ENCODE results near the gene PTDSS2.

The PTDSS2 gene

DNA sequence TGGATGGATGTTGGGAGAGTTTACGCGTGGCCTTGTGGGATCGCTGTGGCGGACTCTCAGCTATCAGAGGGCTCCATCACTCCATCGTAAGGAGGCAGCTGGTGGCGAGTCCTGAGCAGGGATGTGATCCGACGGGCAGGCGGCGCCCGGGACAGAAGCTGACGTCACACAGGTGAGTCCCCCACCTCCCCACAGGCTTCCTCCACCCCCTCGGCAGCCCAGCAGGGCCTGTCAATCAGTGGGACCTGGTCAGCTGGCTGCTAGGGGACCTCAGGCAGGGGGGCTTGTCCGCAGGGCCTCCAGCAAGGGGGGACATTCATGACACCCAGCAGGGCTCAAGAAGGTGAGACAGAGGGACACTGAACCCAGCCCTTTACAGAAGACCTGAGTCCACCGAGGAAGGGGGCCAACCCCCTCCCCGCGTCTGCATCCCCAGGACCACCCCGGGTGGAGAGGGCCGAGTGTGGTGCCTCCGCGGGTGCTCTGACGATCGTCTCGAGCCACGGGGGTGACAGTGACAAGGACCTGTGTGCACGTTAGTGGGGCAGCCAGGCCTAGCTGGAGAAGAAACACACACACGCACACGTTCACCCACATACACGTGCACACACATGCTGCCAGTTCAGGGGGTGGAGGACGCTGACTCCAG, 78.2 kb downstream of the PTDSS2 start:
- no peak overlapping the region for H3K4me3 ChIP-seq (ENCODE audit: low read depth, low read length)

DNA sequence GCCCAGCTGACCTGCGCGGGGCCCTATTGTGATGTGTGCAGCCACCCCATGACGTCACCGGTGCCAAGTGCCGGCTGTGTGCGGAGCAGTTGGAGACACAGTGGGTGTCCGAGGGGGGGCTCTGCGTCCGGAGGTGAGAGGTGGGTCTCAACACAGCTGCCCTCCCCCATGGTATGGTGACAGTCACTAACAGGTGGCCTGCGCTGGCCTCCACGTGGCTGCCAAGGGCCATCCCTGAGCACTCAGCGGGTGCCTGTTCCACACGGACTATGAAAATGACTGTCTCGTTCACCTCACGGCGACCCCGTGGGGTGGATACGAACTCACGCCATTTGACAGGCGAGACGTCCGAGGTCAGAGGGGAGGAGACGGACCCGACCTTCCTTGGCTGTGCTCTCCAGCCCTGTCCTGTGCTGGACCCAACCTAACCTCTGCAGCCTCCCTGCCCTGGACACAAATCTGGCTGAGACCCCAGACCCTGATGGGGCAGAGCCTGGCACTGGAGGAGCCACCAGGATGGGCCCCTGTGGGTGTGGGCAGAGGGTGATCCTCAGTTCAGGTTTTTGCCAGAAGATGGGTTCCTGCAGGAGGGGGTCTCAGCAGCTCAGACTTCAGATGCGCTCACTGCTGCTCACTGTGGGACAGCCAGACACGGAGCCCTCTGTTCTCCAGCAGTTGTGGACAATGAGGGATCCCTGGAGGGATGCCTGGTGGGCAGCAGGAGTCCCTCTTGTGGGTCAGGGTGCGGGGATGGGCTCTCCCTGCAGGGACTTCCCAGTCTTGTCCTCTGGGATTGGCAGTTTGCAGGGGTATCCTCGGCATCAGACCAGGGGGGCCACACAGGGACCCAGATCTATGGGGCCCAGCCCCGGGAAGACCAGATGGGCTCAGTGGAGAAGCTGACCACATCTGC, 79.0 kb downstream of the PTDSS2 start:
- H3K4me3 ChIP-seq (ENCODE audit: low read depth, low read length), result no peak overlapping the region

DNA sequence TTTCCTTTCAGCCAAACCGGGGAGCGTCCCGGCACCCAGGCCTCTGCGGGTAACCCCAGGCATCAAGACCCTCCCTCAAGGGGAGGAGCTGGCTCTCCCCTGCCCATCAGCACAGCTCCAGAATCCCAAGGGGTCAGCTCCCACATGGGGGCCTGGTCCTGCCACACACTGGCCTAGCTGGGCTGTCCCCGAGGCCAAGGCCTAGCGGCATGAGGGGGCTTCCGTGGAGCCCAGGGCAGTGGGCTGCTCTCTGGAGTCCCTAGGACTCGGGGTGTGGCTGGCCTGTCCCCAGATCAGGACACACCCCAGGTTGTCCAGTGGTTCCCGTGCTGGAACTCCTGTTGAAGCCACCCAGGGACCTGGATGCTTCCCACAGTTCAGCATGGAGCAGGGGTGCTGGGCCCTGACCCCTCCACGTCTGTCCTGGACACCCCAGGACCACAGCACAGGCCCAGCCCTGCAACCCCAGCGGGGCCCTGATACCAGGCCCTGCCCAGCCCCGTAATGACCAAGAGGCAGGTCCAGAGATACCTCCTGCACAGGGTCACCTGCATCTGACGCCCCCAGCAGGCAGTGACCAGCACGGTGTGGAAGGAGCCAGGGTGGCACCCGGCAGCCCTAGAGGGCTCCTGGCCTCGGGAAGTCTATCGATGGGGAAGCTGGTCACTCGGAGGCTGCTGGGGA, 79.8 kb downstream of the PTDSS2 start:
- no peak overlapping the region for H3K4me3 ChIP-seq (ENCODE audit: low read depth, low read length)

DNA sequence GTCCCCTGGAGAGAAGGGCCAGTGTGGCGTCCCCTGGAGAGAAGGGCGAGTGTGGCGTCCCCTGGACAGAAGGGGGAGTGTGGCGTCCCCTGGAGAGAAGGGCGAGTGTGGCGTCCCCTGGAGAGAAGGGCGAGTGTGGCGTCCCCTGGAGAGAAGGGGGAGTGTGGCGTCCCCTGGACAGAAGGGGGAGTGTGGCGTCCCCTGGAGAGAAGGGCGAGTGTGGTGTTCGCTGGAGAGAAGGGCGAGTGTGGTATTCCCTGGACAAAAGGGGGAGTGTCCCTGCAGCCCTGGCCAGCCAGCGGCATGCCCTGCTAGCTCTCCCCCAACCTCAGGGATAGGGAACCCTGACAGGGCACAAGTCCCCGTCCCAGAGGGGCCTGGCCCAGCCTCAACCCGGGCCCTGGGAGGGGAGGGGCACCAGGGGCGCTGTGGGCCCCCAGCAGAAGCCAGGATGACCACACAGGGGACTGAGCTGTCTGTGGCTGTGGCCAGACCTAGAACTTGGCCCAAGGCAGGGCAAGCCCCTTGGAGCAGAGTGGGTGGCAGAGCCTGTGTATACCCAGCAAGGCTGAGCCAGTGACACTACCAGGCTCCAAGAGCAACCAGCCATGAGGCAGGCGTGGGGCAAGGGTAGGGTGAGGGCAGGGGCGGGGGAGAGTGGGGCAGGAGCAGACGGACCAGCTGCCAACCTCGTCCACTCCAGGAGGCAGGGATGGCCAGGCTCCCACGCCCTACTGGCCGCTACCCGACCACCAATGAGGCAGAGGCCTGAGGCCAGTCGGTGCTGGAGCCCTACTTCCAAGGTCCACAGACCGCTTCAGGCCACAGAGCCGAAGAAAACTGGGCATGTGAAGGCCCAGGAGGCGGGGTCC, 81.1 kb downstream of the PTDSS2 start:
- no peak overlapping the region for H3K4me3 ChIP-seq (ENCODE audit: low read depth, low read length)

DNA sequence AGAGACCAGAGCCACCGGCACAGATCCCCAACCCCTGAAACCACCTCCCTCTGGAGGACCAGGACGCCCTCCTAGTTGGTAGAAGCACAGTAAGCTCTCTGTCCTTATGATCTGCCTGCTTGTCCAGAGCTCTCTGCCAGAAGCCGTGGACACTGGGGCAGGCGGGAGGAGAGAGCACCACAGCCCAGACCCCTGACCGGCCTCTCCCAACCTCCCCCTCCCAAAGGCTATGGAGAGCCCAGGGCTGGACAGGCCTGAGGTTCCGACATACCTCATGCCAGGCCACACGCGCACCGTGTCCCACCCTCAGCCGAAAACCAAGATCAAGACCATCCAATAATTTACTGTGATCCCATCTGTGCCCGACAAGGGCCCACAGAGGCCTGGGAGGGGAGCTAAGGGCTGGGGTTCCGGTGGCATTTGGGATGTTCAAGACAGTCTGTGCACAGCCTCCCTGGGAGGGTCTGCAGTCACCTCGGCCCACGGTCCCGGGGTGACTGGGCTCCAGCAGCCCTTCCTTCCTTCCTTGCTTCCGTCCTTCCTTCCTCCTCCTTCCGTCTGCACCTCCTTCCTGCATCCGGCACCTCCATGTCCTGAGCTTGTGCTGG, 81.9 kb downstream of the PTDSS2 start:
- H3K4me3 ChIP-seq (ENCODE audit: low read depth, low read length), result no peak overlapping the region

DNA sequence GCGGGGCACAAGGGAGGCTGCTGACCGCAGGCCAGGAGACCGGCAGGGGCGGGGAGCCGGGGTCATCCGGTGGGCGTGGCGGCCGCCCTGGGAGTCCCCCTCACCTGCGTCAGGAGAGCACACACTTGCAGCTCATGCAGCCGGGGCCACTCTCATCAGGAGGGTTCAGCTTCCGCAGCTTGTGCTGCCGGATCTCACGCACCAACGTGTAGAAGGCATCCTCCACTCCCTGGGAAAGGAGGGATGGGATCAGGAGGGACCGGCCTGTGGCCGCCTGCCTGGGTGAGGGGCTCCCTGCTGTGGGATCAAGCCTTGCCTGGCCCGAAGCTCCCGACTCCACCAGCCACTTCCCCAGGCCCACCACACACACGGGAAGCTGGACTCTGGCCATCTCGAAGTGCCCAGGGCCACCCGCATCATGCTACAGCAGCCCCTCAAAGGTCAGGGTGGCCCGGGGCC, 82.5 kb downstream of the PTDSS2 start:
- no peak overlapping the region for H3K4me3 ChIP-seq (ENCODE audit: low read depth, low read length)

DNA sequence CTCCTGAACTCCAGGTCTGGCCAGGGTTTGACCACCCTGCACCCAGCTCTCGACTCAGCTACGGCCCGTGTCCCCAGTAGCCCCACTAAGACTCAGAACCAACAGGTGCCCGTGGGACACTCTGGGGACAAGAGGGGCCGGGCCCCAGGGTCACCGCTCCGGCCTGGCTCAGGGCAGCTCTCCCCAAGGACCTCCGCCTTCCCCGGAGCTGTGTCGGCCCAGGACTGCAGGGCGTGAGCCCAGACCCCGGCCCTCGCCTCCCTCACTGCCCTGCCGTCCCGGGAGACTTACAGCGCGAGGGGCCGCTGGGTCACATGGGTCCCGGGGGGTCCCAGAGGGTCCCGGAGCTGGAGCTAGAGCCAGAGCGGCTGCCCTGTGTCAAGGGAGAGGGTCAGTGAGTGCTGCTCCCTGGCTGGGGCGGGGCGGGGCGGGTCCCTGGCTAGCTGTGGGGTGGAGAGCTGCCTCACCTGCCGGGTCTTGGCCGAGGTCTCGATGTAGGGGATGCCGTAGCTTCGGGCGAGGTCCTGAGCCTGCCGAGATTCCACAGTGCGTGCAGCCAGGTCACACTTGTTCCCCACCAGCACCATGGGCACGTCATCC, 83.0 kb downstream of the PTDSS2 start:
- H3K4me3 ChIP-seq (ENCODE audit: low read depth, low read length), result no peak overlapping the region

DNA sequence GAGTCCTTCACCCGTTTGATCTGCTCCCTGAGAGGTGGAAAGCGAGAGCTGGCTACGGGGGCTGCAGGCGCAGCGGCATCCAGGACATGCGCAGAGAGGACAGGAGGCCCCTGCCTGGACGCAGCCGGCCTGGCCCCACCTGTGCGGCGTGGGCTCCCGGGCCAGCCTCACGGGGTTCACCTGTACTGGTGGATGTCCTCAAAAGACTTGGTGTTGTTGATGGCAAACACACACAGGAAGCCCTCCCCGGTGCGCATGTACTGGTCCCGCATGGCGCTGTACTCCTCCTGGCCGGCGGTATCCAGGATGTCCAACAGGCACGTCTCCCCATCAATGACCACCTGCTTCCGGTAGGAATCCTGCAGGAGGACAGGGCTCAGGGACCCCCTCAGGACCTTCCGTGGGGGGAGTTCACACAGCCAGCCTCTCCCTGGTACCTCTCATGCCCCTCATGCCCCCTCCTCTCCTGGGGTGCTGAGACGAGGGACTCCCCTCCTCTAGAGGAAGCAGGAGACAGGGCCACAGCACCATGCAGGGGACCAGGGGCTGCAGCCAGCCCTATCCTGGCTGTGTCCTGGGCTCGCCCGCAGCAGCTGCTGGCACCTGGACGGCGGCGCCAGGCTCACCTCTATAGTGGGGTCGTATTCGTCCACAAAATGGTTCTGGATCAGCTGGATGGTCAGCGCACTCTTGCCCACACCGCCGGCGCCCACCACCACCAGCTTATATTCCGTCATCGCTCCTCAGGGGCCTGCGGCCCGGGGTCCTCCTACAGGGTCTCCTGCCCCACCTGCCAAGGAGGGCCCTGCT, 83.7 kb downstream of the PTDSS2 start:
- no peak overlapping the region for H3K4me3 ChIP-seq (ENCODE audit: low read depth, low read length)

DNA sequence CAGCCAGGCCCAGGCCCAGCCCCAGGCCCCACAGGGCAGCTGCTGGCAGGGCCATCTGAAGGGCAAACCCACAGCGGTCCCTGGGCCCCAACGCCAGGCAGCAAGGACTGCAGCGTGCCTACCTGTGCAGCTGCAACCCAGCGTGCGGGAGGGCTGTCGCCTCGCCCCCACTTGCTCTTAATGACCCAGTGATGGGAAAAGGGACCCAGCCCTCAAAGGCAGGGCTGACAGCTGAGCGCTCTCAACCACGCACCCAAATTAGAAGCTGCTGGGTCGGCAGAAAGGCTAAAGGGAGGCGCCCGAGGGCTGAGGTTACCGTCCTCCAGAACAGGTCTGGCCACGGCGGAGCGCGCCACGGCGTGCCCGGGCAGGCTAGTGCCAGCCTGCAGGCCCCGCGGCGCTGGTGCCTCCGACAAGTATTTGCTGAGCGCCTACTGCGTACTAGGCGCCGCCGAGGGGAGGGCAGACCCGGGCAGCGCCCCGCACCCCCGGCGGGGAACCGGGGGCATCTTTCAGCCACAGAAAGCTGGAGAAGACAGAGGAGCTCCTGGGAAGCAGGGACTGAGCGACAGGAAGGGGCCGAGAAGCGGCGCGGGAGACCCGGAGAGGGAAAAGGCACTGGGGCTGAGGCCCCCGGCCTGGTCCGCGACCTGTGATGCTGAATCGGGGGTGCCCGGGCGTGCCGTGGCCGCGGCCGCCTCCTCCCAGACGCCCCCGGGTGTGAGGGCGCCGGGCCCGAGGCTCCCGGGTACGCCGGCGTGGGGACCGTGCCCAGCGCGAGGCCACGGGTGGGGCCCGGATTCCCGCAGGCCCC, 84.5 kb downstream of the PTDSS2 start:
- H3K4me3 ChIP-seq (ENCODE audit: low read depth, low read length), result peak overlapping the region; percentile 67

DNA sequence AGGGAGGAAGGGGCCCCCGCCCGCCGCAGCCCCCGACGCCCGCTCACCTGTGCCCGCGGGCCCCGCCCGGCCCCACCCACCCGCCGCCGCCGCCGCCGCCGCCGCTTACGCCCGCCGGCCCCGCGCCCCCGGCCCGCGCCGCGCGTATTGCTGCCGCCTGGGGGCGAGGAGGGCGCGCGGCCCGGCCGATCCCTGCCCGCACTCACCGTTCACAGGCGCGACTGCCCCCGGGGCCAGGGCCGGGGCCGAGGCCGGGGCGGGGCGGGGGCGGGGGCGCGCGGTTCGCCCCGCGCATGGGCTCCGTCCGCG, 85.1 kb downstream of the PTDSS2 start:
- H3K4me3 ChIP-seq (ENCODE audit: low read depth, low read length), result peak overlapping the region; percentile 67

DNA sequence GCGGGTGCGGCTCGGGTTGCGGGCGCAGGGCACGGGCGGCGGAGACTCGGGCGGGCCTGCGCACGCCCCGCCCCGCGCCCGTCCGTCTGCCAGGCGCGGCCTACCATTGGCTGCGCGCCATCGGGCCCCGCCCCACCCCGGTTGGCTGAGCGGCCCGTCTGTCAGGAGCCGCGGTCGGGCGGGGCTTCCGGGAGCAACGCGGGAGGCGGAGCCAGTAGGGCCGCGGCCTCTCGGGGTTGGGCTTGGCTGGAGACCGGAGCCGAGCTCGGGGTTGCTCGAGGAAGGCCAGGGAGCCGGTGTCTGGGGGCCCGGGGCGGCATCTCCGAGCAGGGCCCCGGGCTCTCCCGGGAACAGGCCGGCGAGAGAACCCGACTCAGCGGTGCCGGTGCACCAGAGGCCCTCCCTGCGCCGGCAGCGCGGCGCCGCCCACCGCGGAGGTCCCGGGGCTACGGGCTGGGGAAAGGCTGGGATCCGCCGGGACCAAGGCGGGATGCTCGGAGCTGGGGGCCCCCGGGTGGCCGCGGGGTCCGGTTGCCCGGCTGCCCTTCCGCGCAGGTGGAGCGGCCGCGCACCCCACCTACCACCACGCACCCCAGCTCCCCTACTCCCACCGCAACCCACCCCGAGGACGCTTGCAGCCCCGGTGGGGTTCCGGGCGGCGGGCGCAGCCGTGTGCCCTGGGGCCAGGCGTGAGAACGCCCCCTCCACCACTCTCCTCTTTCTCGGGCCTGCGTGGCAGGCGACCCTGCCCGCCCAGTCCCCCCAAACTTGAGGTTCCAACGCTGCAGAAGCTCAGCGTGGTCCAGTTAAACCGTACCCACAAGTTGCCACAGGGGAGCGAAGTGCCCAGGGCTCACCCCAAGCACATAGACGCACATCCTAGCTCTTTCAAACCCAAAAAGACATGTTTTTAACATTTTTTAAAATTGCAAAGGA, 85.7 kb downstream of the PTDSS2 start, which contains the start of gene HRAS:
Gene HRAS (minus strand): TSS at position 58 of the 936 bp plus-strand sequence.
- H3K4me3 ChIP-seq (ENCODE audit: low read depth, low read length), result peak within 1 kb of the TSS; percentile 67

DNA sequence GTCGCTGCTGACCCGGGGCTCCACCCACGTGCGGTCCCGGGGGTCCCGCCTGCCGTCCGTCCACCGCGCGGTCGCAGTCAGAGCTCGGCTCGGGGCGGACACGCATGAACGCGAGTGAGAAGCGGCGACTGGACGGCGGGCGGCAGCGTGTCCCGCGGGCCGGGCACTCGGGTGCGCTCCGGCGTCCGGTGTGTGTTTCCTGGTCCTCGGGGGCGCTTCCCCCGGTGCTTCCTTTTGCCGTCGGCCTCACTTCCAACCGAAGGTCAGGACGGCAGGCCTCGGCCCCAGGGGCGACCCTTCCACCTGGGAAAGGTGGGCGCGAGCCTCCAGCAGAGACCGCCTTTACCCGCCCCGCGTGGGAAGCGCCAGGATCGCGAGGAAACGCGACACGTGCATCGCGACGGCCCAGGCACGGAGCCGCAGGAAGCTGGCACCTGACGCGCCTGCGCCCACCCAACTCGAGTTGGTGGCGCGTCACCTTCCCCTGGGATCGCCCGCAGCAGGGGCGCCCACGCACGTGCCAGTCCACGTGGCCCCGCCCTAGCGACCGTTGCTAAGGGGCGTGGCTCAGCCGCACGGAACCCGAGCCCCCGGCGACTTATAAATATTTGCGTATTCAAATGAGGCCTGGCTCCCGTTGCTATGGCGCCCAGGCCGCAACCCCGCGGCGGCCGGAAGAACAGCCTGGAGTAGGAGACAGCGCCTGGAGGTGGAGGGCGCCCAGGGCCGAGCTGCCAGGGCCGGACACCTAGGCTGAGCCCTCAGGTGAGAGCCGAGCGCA, 87.0 kb downstream of the PTDSS2 start, which contains the start of gene LRRC56:
Gene LRRC56 (plus strand): TSS at position 687 of the 781 bp plus-strand sequence. CDS start 3,158 bp downstream, outside the sequence.
- peak within 1 kb of the TSS; percentile 27 for H3K4me3 ChIP-seq (ENCODE audit: low read depth, low read length)

DNA sequence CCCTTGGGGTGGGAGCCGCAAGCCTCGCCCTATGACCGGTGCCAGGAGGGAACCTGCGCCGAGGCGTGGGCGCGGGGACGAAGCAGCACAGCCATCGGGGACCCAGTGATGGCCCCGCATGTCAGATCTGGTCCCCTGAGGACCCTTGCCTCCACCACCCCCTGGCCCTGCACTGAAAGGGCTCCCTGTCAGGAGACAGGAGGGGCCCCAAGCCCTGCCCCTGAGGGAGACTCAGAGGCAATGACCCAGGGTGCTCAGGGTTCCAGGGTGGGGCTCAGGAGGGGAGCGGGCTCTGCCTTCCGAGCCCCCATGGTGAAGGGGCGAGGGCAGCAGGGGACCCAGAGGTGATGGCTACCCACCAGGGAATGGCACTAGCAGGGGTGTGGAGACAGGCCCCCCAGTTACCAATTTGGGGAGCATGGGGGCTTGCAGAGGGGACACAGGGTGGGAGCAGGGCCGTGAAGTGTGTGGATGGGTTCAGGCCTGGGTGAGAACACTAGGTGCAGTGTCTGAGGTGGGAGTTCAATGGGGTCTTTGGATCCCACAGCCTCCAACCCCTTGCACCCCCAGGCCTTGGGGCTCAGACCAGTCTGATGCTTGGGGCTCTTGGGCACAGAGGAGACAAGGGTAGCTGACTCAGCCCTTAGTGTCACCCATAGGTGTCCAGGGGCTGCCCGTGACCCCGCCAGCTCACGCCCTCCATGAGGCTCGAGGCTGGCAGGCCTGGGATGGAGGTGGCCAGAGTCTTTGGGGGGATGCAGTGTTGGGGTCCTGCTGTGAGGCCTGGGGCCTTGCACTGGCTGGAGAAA, 87.7 kb downstream of the PTDSS2 start:
- H3K4me3 ChIP-seq (ENCODE audit: low read depth, low read length), result peak overlapping the region; percentile 14

DNA sequence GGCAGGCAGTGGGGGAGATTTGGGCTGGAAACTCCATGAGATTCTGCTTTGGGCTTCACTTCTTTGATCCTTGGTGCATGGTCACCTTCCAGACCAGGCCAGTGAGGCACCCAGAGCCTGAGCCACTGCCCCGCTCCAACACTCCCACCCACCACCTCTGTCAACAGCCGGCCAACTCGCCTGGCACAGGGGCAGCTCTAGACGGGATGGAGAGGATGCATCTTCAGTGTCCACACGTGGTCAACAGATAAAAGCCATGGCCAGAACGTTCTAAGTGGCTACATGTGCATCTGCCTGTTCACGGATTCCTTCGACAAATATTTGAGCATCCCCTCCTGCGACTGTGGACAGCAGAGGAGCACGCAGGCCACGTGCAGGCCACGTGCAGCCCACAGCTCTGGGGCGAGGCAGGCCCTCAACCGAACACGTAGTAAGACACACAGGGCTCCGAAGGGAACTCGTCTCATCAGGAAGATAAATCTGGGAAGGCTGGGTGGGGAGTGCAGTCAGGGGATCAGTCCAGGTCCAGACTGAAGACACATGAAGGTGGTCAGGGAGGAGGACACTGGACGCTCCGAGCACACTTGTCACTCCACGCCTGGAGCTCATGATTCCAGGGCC, 88.5 kb downstream of the PTDSS2 start:
- no peak overlapping the region for H3K4me3 ChIP-seq (ENCODE audit: low read depth, low read length)

DNA sequence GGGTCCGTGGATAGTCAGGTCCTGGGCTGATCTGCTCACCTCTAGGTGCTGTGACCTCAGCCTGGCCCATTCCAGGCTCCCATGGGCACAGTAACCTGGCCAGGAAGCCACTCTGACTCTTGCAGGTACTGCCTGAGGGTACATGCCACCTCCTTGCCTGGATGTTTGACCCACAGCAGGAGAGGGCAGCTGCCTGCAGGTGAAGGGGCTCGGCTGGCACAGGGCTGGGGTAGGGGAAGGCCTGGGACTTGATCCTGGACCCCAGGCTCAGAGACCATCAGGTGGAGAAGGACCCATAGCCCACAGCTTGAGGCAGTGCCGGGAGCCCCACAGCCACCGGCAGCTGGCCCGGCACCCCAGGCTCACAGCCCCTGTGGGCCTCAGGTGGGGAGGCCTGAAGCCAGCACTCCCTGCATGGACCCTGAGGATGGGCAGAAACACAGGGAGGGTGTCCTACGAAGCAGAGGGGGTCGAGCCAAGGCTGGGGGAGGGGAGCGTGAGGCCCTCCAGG, 89.9 kb downstream of the PTDSS2 start:
- H3K4me3 ChIP-seq (ENCODE audit: low read depth, low read length), result no peak overlapping the region
